H7 (cell line): ENCODE measurements around the gene TMEM132D. TPM values are rescaled to one million over a fixed set of nuclear protein-coding genes. Genes with fewer than 3 reads are reported as not detected.
"Not testable (repeated sequence)": the region's sequence is repeated elsewhere in the genome, so short reads cannot be mapped to it uniquely, and the experiment has no call there.

Source experiments
- DNase-seq: peaks from one replicate; pipeline ENCODE4 v3.0.0; 2012
- H3K27me3 ChIP-seq: 2 replicates; pipeline ENCODE4 v1.6.0; 2011; ENCODE audit warnings: mild to moderate bottlenecking, low read length; ENCODE audit not compliant: control insufficient read depth, insufficient read depth
- H3K36me3 ChIP-seq: replicated peaks from 2 replicates; pipeline ENCODE4 v1.5.1; 2011; ENCODE audit warnings: low read length; ENCODE audit not compliant: control insufficient read depth, insufficient read depth
- H3K4me3 ChIP-seq: 2 replicates; pipeline ENCODE4 v1.5.1; 2011; ENCODE audit warnings: low read depth, mild to moderate bottlenecking, control low read depth, low read length, moderate library complexity; ENCODE audit not compliant: insufficient read depth
- total RNA-seq: library from RNA; depleted of rRNA; stranded (reverse); fragments of >200 nt; shearing (Covaris generic); gene quantifications from 2 replicates; pipeline ENCODE4 v1.2.3, GENCODE V29; 2014

TMEM132D gene
- total RNA-seq, 1 experiment from 2014 or later, result 13.0 TPM

DNA sequence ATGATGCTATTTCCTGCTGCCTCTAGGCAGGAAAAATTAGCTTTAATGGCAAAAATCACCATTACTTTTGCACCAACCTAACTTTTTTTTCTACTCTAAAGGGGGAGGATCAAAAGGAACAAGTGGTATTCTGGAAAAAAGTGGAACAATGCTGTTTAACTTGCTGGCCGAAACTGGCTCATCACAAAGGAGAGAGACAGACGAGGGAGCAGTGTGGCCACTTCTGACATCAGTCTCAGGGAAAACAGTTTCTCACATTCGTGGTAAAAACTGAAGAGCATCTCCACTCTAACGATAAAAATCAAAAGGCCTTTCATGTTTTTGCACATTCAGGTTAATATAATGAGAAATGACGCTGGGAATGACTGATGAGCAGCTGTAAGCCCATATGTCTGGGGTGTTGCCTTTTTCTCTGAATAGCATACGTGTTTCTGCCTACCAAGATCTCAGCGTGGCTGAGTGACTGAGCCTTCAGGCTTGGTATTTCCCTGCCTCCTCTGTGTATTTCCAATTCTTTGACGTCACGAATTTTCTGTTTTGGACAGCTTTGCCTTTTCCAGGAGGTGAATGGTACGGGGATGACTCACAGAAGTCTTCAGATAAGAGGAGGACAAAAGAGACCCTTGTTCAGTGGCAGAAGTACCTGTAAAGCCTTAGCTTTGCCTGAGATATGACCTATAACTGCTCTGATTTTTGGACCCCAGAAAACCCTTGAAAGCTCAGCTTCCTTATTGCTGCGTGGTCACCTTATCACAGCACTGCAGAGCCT, 691.8 kb downstream of the TMEM132D start:
- Histone ChIP-seq H3K36me3 (no peaks in the 10 kb centered on the region), H3K27me3 (no peaks in the 10 kb centered on the region), H3K4me3 (no peak overlapping the region)
- DNase-seq, result no peak

DNA sequence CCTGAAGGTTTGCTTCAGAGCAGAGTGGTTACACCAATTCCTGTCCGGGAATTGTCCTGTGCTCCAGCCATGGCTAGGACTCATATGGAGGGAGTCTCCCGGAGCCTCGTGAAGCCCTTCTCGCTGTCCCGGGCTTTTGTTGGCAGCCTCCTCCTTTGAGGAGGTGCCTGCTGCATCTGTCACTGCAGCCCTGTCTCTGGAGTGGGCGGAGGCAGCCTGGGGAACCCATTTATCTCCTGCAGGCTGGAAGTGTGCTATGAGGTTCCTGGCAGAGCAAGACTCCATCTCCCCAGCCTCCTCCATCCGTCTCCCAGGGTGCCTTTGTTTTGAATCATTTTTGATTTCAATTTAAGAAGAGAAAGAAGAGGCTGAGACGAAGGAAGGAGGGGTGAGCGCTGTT, 695.3 kb downstream of the TMEM132D start:
- no peaks in the 10 kb centered on the region for H3K27me3 ChIP-seq
- no peaks in the 10 kb centered on the region for H3K36me3 ChIP-seq
- H3K4me3 ChIP-seq, result no peak overlapping the region
- DNase-seq, result no peak

DNA sequence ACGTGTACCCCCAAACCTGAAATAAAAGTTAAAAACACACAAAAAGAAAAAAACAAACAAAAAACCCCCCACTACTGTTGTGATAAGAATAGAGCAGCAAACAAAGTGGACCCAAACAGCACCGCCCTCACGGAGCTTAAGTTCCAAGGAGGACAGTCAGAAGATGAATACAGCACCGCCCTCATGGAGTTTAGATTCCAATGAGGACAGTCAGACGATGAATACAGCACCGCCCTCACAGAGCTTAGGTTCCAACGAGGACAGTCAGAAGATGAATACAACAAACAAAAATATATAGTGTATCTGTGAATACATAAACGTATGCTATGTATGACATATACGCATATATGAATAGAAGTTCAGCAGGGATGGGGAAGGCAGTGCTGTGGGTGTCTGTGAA, 696.7 kb downstream of the TMEM132D start:
- no peak for DNase-seq
- Histone ChIP-seq H3K27me3 (no peaks in the 10 kb centered on the region), H3K36me3 (no peaks in the 10 kb centered on the region), H3K4me3 (no peak overlapping the region)

DNA sequence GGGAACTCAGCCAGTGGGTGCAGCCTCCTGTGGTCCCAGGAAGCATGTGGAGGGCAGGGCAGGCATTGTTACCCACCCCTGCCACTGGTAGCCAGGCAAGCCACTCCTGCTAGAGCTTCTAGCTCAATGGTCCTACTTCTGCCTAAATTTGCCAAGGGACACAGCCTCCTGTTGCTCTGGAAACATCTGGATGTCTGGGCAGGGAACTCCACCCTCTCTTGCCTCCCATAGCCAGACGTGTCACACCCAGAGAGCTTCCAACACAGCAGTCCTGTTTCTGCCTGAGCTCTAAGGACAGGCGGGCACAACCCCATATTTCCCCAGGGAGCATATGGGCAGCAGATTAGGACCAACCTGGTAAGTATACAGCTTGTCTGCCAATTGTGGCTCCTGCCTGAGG, 700.4 kb downstream of the TMEM132D start:
- no peaks in the 10 kb centered on the region for H3K27me3 ChIP-seq
- H3K36me3 ChIP-seq, result no peaks in the 10 kb centered on the region
- no peak for DNase-seq
- no peak overlapping the region for H3K4me3 ChIP-seq

DNA sequence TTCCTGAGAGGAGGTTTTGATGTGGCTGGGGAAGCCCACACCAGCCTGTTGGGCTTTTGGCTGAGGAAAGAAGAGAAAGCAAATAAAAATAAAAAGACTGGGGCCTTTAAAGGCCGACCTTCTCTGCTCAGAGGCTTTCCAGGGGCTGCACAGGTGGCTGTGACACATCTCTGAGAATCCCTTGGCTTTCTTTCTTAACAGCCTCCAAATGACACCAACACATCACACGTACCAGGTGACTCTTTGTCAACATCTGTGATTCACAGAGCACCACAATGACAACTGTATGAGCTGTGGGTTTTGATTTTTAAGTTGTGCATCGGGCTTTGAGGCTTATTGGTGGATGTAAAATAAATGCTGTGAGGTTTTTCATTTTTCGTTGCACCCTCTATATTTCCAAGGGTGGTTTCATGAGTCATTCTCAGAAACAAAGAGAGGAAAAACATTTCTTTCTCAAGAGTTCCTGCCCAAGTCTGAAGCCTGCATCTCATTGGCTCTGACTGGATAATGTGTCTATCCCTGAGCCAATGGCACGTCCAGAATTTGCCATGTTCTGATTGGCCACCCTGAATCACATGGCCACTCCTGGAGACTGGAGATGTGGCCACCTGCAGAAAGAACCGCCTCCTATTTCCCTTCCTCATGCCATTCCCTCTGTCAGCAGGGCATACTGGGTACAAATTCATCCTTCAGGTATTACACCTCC, 701.6 kb downstream of the TMEM132D start:
- no peak overlapping the region for H3K4me3 ChIP-seq
- no peak for DNase-seq

DNA sequence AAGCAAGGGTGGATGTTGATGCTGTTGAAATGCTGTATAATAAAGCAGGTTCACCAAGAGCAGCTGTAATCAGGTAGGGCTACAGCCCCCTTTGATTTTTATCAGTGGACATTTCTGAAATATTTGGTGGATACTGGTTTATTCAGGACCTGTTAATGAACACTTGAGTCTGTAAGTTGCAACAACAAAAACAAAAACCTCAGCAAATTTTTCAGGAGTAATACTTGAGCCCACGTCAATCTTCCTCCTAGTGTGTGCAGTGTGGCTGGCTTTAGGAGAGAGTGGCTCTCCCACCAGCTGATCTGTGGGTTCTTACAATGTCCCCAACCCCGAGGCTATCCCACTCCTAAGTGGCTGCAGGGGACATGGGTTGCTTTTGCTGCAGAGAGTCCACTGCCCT, 702.8 kb downstream of the TMEM132D start:
- Histone ChIP-seq H3K4me3 (no peak overlapping the region), H3K27me3 (no peaks in the 10 kb centered on the region), H3K36me3 (no peaks in the 10 kb centered on the region)
- no peak for DNase-seq

More for the DNA sequence above, 701.6 kb downstream of the TMEM132D start:
- Histone ChIP-seq H3K36me3 (no peaks in the 10 kb centered on the region), H3K27me3 (no peaks in the 10 kb centered on the region)

DNA sequence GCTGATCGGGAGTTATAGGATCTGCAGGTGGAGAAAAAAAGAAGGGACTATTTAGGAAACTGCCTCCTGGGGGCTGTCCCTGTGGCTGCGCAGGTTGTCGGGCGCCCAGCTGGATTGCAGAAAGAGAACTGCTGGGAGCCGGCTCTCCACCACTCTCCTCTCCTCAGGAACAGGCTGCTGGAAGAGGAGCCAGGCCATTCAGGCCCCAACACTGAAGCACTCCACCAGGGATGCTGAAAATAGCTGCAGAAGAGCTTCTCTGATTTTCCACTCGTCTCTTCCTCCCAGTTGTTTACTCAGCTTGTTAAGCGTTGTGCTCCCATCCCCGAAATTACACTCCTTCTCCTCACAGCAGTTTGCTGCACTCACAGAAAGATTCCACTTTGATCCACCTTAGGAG, 703.2 kb downstream of the TMEM132D start:
- Histone ChIP-seq H3K4me3 (no peak overlapping the region), H3K36me3 (no peaks in the 10 kb centered on the region), H3K27me3 (no peaks in the 10 kb centered on the region)
- no peak for DNase-seq

DNA sequence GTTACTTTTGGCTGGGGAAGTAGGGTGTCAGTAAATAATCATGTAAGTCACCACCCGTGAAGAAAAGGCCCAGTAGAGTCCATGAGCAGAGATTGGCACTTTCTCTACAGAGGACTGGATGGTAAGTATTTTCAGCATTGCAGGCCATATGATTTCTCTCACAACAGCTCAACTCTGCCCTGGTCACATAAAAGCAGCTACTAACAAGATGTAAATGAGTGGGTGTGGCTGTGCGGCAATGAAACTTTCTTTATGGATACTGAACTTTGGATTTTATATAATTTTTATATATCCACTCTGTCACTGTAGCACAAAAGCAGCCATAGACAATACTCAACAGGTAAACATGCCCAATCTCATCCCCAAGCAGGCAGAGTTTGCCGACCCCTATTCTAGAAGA, 706.9 kb downstream of the TMEM132D start:
- H3K36me3 ChIP-seq, result no peaks in the 10 kb centered on the region
- DNase-seq, result no peak
- no peak overlapping the region for H3K4me3 ChIP-seq
- H3K27me3 ChIP-seq, result no peaks in the 10 kb centered on the region

DNA sequence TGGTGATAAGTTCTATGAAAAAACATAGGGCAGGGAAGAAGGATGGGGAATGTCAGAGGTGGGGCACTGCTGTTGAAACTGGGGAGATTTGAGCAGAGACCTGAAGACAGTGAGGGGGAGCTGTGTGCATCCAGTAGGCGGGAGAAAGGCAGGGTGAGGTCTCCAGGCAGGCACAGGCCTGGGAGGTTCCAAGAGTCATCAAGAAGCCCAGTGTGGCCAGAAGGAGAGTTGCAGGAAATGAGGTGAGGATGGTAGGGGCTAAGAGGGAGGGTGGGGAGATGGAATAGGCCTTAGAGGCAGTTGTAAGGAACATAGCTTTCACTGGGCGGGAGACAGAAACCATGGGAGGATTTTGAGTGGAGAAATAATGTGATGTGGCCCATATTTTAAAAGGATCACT, 708.7 kb downstream of the TMEM132D start:
- H3K36me3 ChIP-seq, result no peaks in the 10 kb centered on the region
- no peaks in the 10 kb centered on the region for H3K27me3 ChIP-seq
- no peak overlapping the region for H3K4me3 ChIP-seq
- DNase-seq, result peak; percentile 48

DNA sequence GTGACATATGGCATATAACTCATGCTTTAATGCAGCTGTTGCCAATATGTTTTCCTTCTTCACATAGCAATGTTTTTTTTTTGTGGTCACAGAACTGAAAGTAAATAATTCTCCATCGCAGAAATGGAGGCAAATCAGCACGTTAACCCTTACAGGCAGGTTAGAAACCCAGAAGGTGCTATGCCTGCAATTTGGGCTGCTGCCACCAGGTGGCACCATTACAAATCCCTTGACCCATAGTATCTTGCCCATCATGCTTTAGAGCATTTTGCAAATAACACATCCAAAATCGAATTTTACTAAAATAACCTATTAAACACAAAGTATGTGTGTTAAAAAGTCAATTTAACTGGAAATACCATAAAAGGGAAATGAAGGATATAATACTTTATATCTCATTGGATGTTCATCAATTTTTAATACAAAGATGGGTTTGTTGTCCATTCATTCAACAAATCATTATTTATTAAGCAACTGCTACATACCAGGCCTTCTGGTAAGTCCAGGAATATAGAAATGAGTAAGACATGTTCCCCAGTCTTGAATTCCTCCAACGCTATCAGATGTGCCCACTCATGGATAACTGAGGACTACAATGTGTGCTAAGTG, 710.5 kb downstream of the TMEM132D start:
- peak; percentile 68 for DNase-seq
- no peaks in the 10 kb centered on the region for H3K27me3 ChIP-seq
- H3K4me3 ChIP-seq, result no peak overlapping the region
- no peaks in the 10 kb centered on the region for H3K36me3 ChIP-seq

DNA sequence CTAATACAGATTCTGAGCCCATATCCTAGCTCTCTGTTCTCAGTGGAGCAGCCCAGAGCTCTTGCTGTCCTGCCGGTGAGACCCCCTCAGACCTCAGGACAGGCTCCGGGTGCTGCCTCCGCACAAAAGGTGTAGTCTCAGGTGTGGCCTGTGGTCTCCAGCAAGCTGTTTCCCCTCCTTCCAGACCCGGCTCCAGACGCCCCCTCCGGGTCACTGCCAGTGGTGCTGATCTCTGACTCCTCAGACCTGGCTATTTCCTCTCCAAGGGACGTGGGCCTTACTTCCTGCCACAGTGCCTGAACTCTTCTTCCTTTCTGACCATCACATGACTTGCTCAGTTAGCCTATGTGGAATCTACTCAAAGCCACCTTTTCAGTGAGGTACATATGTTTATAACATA, 713.0 kb downstream of the TMEM132D start:
- Histone ChIP-seq H3K27me3 (no peaks in the 10 kb centered on the region), H3K4me3 (no peak overlapping the region), H3K36me3 (no peaks in the 10 kb centered on the region)
- peak; percentile 89 for DNase-seq

DNA sequence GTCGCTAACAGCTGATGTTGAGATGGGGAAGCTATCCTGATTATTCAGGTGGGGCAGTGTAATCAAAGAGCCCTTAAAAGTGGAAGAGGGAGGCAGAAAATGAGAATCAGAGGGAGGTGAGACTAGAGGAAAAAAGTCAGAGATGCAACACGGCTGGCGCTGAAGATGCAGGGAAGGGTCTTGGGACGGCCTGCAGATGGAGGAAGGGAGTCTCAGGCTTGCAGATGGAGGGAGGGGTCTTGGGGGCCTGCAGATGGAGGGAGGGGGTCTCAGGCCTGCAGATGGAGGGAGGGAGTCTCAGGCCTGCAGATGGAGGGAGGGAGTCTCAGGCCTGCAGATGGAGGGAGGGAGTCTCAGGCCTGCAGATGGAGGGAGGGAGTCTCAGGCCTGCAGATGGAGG, 713.9 kb downstream of the TMEM132D start:
- H3K4me3 ChIP-seq, H3K36me3 ChIP-seq, H3K27me3 ChIP-seq: not testable (repeated sequence)
- DNase-seq, result peak; percentile 41

DNA sequence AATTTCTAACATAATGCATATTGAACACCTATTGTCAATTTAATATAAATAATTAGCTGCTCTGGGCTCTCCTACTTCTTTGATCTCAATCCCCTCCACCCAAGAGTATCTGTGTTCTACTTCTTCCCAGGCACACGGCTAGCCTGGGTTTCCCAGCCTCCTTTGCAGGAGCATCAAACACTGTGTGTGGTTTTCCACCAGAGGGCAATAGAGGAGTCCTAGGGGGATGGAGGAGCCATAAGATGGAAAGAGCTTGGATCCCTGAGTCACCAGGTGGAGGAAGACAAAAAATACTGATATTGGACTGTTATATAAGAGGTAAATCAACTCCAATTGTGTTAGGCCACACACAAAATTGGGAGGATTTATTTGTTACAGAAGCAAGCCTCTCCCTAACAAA, 716.9 kb downstream of the TMEM132D start:
- H3K36me3 ChIP-seq, result no peaks in the 10 kb centered on the region
- DNase-seq, result peak; percentile 69
- no peaks in the 10 kb centered on the region for H3K27me3 ChIP-seq
- H3K4me3 ChIP-seq, result no peak overlapping the region

DNA sequence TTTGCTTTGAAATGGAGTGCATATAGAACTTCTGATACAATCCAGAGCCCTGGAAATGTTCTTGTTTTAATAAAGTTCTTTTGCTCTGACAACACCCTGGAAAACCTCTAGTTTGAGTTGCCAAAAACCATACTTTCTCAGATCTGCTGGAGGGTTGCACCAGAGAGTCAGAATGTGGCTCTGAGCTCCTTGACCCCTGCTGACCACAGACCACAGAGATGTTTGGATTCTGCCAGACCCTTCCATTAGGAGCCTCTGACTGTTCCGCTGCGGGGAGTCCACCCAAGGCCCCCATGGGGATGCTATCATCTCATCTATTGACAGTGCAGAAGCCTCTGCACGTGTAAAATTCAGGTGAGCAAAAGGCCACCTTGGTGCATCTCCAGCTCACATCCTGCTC, 718.0 kb downstream of the TMEM132D start:
- DNase-seq, result no peak
- no peak overlapping the region for H3K4me3 ChIP-seq
- no peaks in the 10 kb centered on the region for H3K27me3 ChIP-seq
- no peaks in the 10 kb centered on the region for H3K36me3 ChIP-seq
